HG03558 (cell line): ENCODE measurements around the gene MFAP2.

Experiments
- ATAC-seq: cut with Tn5 transposase; IDR thresholded peaks from one replicate; pipeline ENCODE4 v1.9.1; 2021; ENCODE audit warnings: moderate number of reproducible peaks; ENCODE audit not compliant: unreplicated experiment; ENCODE audit errors: extremely low read depth

MFAP2 gene

GRCh38 chr1:17009706-17010105, 29.3 kb upstream of the MFAP2 start:
- ATAC-seq: no peak

GRCh38 chr1:17008208-17008855, 27.9 kb upstream of the MFAP2 start:
- ATAC-seq: no peak

GRCh38 chr1:17007121-17007520, 26.7 kb upstream of the MFAP2 start:
- ATAC-seq: no peak

GRCh38 chr1:17005365-17005740, 24.9 kb upstream of the MFAP2 start:
- ATAC-seq: no peak

- no peak for ATAC-seq
Observed at GRCh38 chr1:17004466-17005364, 24.3 kb upstream of the MFAP2 start.

- ATAC-seq: no peak
Observed at GRCh38 chr1:17002524-17002902, 22.1 kb upstream of the MFAP2 start.

GRCh38 chr1:17001760-17002523, 21.5 kb upstream of the MFAP2 start:
- no peak for ATAC-seq

GRCh38 chr1:16999863-17000262, 19.4 kb upstream of the MFAP2 start:
- no peak for ATAC-seq

- ATAC-seq: no peak
Observed at GRCh38 chr1:16998589-16998988, 18.2 kb upstream of the MFAP2 start.

- ATAC-seq: no peak
Observed at GRCh38 chr1:16996845-16997244, 16.4 kb upstream of the MFAP2 start.

- no peak for ATAC-seq
Observed at GRCh38 chr1:16993521-16994038, 13.2 kb upstream of the MFAP2 start.

- no peak for ATAC-seq
Observed at GRCh38 chr1:16992675-16993074, 12.3 kb upstream of the MFAP2 start.

- no peak for ATAC-seq
Observed at GRCh38 chr1:16992102-16992501, 11.7 kb upstream of the MFAP2 start.

- ATAC-seq: no peak
Observed at GRCh38 chr1:16991571-16991970, 11.2 kb upstream of the MFAP2 start.

GRCh38 chr1:16989676-16990391, 9.4 kb upstream of the MFAP2 start:
- ATAC-seq: no peak

- ATAC-seq: no peak
Observed at GRCh38 chr1:16988210-16988609, 7.8 kb upstream of the MFAP2 start.

- no peak for ATAC-seq
Observed at GRCh38 chr1:16986962-16987361, 6.5 kb upstream of the MFAP2 start.

GRCh38 chr1:16986560-16986959, 6.1 kb upstream of the MFAP2 start:
- ATAC-seq: no peak

GRCh38 chr1:16986113-16986512, 5.7 kb upstream of the MFAP2 start:
- ATAC-seq: no peak

GRCh38 chr1:16984717-16985116, 4.3 kb upstream of the MFAP2 start:
- no peak for ATAC-seq
